GM23338 (cell line): ENCODE data around the gene SF3B1. TPM values are rescaled to one million over a fixed set of nuclear protein-coding genes. Genes with fewer than 3 reads are reported as not detected.

Source experiments
- ATAC-seq: fragments of 200-7000 bp; cut with Tn5 transposase; 3 replicates; pipeline ENCODE4 v1.9.1; 2020
- DNase-seq: peaks from one replicate; pipeline ENCODE4 v3.0.0-alpha.2; 2015; ENCODE audit warnings: low spot score
- H2AFZ ChIP-seq: fragments of 200-600 bp; sonication (generic); 2 replicates; pipeline ENCODE4 v1.8.0; 2016; ENCODE audit warnings: antibody characterized with exemption, mild to moderate bottlenecking, moderate library complexity
- H3F3A ChIP-seq: fragments of 200-600 bp; sonication (generic); replicated peaks from 2 replicates; pipeline ENCODE4 v1.8.0; 2017; ENCODE audit warnings: antibody characterized with exemption, mixed run types, low read depth
- H3K27ac ChIP-seq: fragments of 200-600 bp; sonication (generic); 2 replicates; pipeline ENCODE4 v1.6.1; 2016; ENCODE audit warnings: low read depth
- H3K27me3 ChIP-seq: fragments of 200-600 bp; sonication (generic); 2 replicates; pipeline ENCODE4 v1.8.0; 2016; ENCODE audit warnings: mild to moderate bottlenecking, mixed run types, moderate library complexity; ENCODE audit not compliant: insufficient read depth
- H3K36me3 ChIP-seq: fragments of 200-600 bp; sonication (generic); 2 replicates; pipeline ENCODE4 v1.8.0; 2016; ENCODE audit warnings: mild to moderate bottlenecking; ENCODE audit not compliant: insufficient read depth
- H3K4me1 ChIP-seq: fragments of 200-600 bp; sonication (generic); 2 replicates; pipeline ENCODE4 v1.8.0; 2016; ENCODE audit warnings: mild to moderate bottlenecking, moderate library complexity; ENCODE audit not compliant: insufficient read depth
- H3K4me2 ChIP-seq: fragments of 200-600 bp; sonication (generic); 2 replicates; pipeline ENCODE4 v1.7.1; 2017; ENCODE audit warnings: mixed run types
- H3K4me3 ChIP-seq: fragments of 200-600 bp; sonication (generic); 2 replicates; pipeline ENCODE4 v1.6.1; 2016; ENCODE audit warnings: mixed run types
- H3K79me2 ChIP-seq: fragments of 200-600 bp; sonication (generic); replicated peaks from 2 replicates; pipeline ENCODE4 v1.8.0; 2017; ENCODE audit warnings: mild to moderate bottlenecking; ENCODE audit not compliant: insufficient read depth
- H3K9me2 ChIP-seq: fragments of 200-600 bp; sonication (generic); 2 replicates; pipeline ENCODE4 v1.8.0; 2017; ENCODE audit not compliant: insufficient read depth
- H4K20me1 ChIP-seq: fragments of 200-600 bp; sonication (generic); replicated peaks from 2 replicates; pipeline ENCODE4 v1.8.0; 2017; ENCODE audit warnings: mild to moderate bottlenecking; ENCODE audit not compliant: insufficient read depth
- H3K27ac Mint-ChIP-seq: 2 replicates; pipeline ENCODE4 v1.8.0; 2020; ENCODE audit warnings: inconsistent platforms, mild to moderate bottlenecking, moderate library complexity, mixed read lengths
- H3K27me3 Mint-ChIP-seq: 3 replicates; pipeline ENCODE4 v1.8.0; 2022; ENCODE audit warnings: low read depth, mild to moderate bottlenecking, moderate library complexity, mixed read lengths, inconsistent platforms; ENCODE audit not compliant: insufficient read depth, poor library complexity
- H3K36me3 Mint-ChIP-seq: 3 replicates; pipeline ENCODE4 v1.8.0; 2021; ENCODE audit warnings: low read depth, mild to moderate bottlenecking, inconsistent platforms, moderate library complexity, mixed read lengths
- H3K4me1 Mint-ChIP-seq: 3 replicates; pipeline ENCODE4 v1.8.0; 2020; ENCODE audit warnings: mild to moderate bottlenecking, inconsistent platforms, mixed read lengths
- H3K4me3 Mint-ChIP-seq: 3 replicates; pipeline ENCODE4 v1.8.0; 2021; ENCODE audit warnings: moderate library complexity, mild to moderate bottlenecking, inconsistent platforms, mixed read lengths
- H3K9me3 Mint-ChIP-seq: 3 replicates; pipeline ENCODE4 v1.8.0; 2020; ENCODE audit warnings: moderate library complexity, mild to moderate bottlenecking, inconsistent platforms, mixed read lengths
- CREB1 ChIP-seq: fragments of 250-450 bp; sonication (Bioruptor Pico); IDR thresholded peaks from 2 replicates; pipeline ENCODE4 v1.5.0; 2020; ENCODE audit warnings: low read depth, mild to moderate bottlenecking, moderate library complexity
- CTCF ChIP-seq, 2 experiments: fragments of 200-600 bp in 1 of 2; sonication (generic) in 1 of 2; conservative IDR thresholded peaks; 2 replicates each; pipeline versions ENCODE4 v1.5.1 to v1.6.1; 2016 to 2017; ENCODE audit warnings: antibody characterized with exemption in 2 of 2, low read depth in 2 of 2, mild to moderate bottlenecking in 2 of 2, moderate library complexity in 1 of 2
- JUNB ChIP-seq: IDR thresholded peaks from one replicate; pipeline ENCODE4 v1.6.1; 2016; ENCODE audit warnings: antibody characterized with exemption; ENCODE audit not compliant: unreplicated experiment
- POLR2AphosphoS5 ChIP-seq: IDR thresholded peaks from 2 replicates; pipeline ENCODE4 v1.6.1; 2016; ENCODE audit warnings: antibody characterized with exemption, low read depth
- STAT1 ChIP-seq: IDR thresholded peaks from one replicate; pipeline ENCODE4 v1.6.1; 2016; ENCODE audit warnings: antibody characterized with exemption; ENCODE audit not compliant: unreplicated experiment
- ZNF462 ChIP-seq: fragments of 250-450 bp; sonication (Bioruptor Pico); IDR thresholded peaks from 2 replicates; pipeline ENCODE4 v1.5.0; 2020; ENCODE audit warnings: mild to moderate bottlenecking, moderate library complexity
- polyA plus RNA-seq: library from polyadenylated mRNA; unstranded; fragments of >200 nt; fragmentation: Nextera tagmentation; extraction: Ambion mirVana; gene quantifications from 2 replicates; pipeline ENCODE4 v1.2.1, GENCODE V29; 2016
- total RNA-seq: library from RNA; depleted of rRNA; stranded (reverse); fragments of >200 nt; shearing (Covaris generic); gene quantifications from 2 replicates; pipeline ENCODE4 v1.2.3, GENCODE V29; 2014

The SF3B1 gene
- total and polyA plus RNA-seq, 2 experiments from 2014 or later, result 238 to 340 TPM

GRCh38 chr2:197354169-197354558, 80.7 kb downstream of the SF3B1 start:
- H3K27me3 ChIP-seq, result no peaks in the 10 kb centered on the region
- Mint-ChIP-seq H3K4me1 (peaks cover 6% of the 10 kb centered on the region; the same call in 2 of the 3 replicates), H3K27me3 (no peaks in the 10 kb centered on the region), H3K4me3 (no peak overlapping the region), H3K36me3 (no peaks in the 10 kb centered on the region), H3K27ac (no peak overlapping the region), H3K9me3 (no peaks in the 10 kb centered on the region)
- H3K4me2 ChIP-seq, result no peak overlapping the region
- DNase-seq, result no peak
- no peaks in the 10 kb centered on the region for H3K79me2 ChIP-seq
- no peaks in the 10 kb centered on the region for H4K20me1 ChIP-seq
- no peaks in the 10 kb centered on the region; the same call in 1 of the 2 replicates for H3K9me2 ChIP-seq
- H3K36me3 ChIP-seq, result no peaks in the 10 kb centered on the region
- ATAC-seq, result no peak
- H3K4me1 ChIP-seq, result no peaks in the 10 kb centered on the region
- H3K4me3 ChIP-seq, result no peak overlapping the region
- H3K27ac ChIP-seq, result no peak overlapping the region
- no peak for TF ChIP-seq STAT1
- TF ChIP-seq CTCF (conservative IDR thresholded peaks at IDR 0.05; ENCODE audit: low read depth in 2 of 2), result no peak
- TF ChIP-seq POLR2AphosphoS5, result no peak
- no peak for TF ChIP-seq ZNF462 (CRISPR knock-in tag)
- no peak for TF ChIP-seq JUNB
- no peak for TF ChIP-seq CREB1 (CRISPR knock-in tag)
- no peaks in the 10 kb centered on the region for H3F3A ChIP-seq
- no peak overlapping the region for H2AFZ ChIP-seq
